HFFc6 (cell line): ENCODE measurements around the gene NCS1. TPM values are rescaled to one million over a fixed set of nuclear protein-coding genes. Genes with fewer than 3 reads are reported as not detected.

ENCODE experiments used
- DNase-seq: peaks from one replicate; pipeline ENCODE4 v3.0.0-alpha.2; 2018
- H3K27ac Mint-ChIP-seq: 2 replicates; pipeline ENCODE4 v1.8.0; 2020; ENCODE audit warnings: mild to moderate bottlenecking, mixed read lengths
- H3K27me3 Mint-ChIP-seq: 2 replicates; pipeline ENCODE4 v1.8.0; 2021; ENCODE audit warnings: mild to moderate bottlenecking, moderate library complexity, mixed read lengths; ENCODE audit not compliant: insufficient read depth
- H3K36me3 Mint-ChIP-seq: 2 replicates; pipeline ENCODE4 v1.8.0; 2021; ENCODE audit warnings: low read depth, mixed read lengths
- H3K4me1 Mint-ChIP-seq: 2 replicates; pipeline ENCODE4 v1.8.0; 2020; ENCODE audit warnings: low read depth, mixed read lengths
- H3K4me3 Mint-ChIP-seq: 2 replicates; pipeline ENCODE4 v1.8.0; 2020; ENCODE audit warnings: mild to moderate bottlenecking, moderate library complexity, mixed read lengths
- H3K9me3 Mint-ChIP-seq: 2 replicates; pipeline ENCODE4 v1.8.0; 2020; ENCODE audit warnings: mild to moderate bottlenecking, mixed read lengths
- CTCF ChIP-seq: fragments of 200-600 bp; sonication (generic); IDR thresholded peaks from 2 replicates; pipeline ENCODE4 v1.5.0; 2021; ENCODE audit warnings: antibody characterized with exemption, mild to moderate bottlenecking
- total RNA-seq, 6 experiments: library from RNA; stranded (reverse); fragmentation: NEBNext Ultra II Directional; extraction: Animal tissue kit (Norgen Biotek cat#: 25700); gene quantifications; 2 replicates in 1 of 6; 3 replicates in 5 of 6; pipeline ENCODE4 v1.2.3, GENCODE V29; 2021

NCS1 gene
- total RNA-seq, 6 experiments from 2014 or later, result 96.5 to 108 (median 104) TPM

- peaks cover 8% of the 10 kb centered on the region; the same call in 1 of the 2 replicates for H3K4me1 Mint-ChIP-seq
Observed at GRCh38 chr9:130262771-130263170, 90.6 kb downstream of the NCS1 start.

GRCh38 chr9:130263601-130264413, 91.6 kb downstream of the NCS1 start:
- H3K27me3 Mint-ChIP-seq, result peaks cover 68% of the 10 kb centered on the region
- peak; percentile 23; the same call in 1 of the 2 replicates for TF ChIP-seq CTCF
- peaks cover 8% of the 10 kb centered on the region; the same call in 1 of the 2 replicates for H3K4me1 Mint-ChIP-seq
- no peak overlapping the region for H3K27ac Mint-ChIP-seq
- H3K9me3 Mint-ChIP-seq, result no peaks in the 10 kb centered on the region
- no peak for DNase-seq
- no peaks in the 10 kb centered on the region for H3K36me3 Mint-ChIP-seq
- H3K4me3 Mint-ChIP-seq, result no peak overlapping the region

More at GRCh38 chr9:130262771-130263170, 90.6 kb downstream of the NCS1 start:
- H3K4me3 Mint-ChIP-seq, result no peak overlapping the region
- no peaks in the 10 kb centered on the region for H3K9me3 Mint-ChIP-seq
- no peak for TF ChIP-seq CTCF
- peaks cover 65% of the 10 kb centered on the region for H3K27me3 Mint-ChIP-seq
- H3K27ac Mint-ChIP-seq, result no peak overlapping the region
- no peaks in the 10 kb centered on the region for H3K36me3 Mint-ChIP-seq
- no peak for DNase-seq

GRCh38 chr9:130264414-130265350, 92.5 kb downstream of the NCS1 start:
- peaks cover 8% of the 10 kb centered on the region; the same call in 1 of the 2 replicates for H3K4me1 Mint-ChIP-seq
- peaks cover 65% of the 10 kb centered on the region for H3K27me3 Mint-ChIP-seq
- no peak for TF ChIP-seq CTCF
- no peak overlapping the region for H3K27ac Mint-ChIP-seq
- no peak overlapping the region for H3K4me3 Mint-ChIP-seq
- no peaks in the 10 kb centered on the region for H3K9me3 Mint-ChIP-seq
- no peak for DNase-seq
- H3K36me3 Mint-ChIP-seq, result no peaks in the 10 kb centered on the region

GRCh38 chr9:130265431-130266235, 93.4 kb downstream of the NCS1 start, which contains the start of gene HMCN2:
Gene HMCN2 (plus strand): TSS chr9:130265760. CDS start chr9:130265879, 119 bp downstream.
- H3K9me3 Mint-ChIP-seq, result no peaks in the 10 kb centered on the region
- no peak for TF ChIP-seq CTCF
- DNase-seq, result no peak

More at GRCh38 chr9:130265431-130266235, 93.4 kb downstream of the NCS1 start, which contains the start of gene HMCN2:
- H3K36me3 Mint-ChIP-seq, result no peaks in the 10 kb centered on the region
- no peak within 1 kb of the TSS for H3K4me3 Mint-ChIP-seq
- peaks cover 8% of the 10 kb centered on the region; the same call in 1 of the 2 replicates for H3K4me1 Mint-ChIP-seq
- peaks cover 57% of the 10 kb centered on the region for H3K27me3 Mint-ChIP-seq
- no peak within 1 kb of the TSS for H3K27ac Mint-ChIP-seq
